OCI-LY7 (cell line): ENCODE results near the gene TSR1. TPM values are rescaled to one million over a fixed set of nuclear protein-coding genes. Genes with fewer than 3 reads are reported as not detected.
"Not testable (repeated sequence)": the region's sequence is repeated elsewhere in the genome, so short reads cannot be mapped to it uniquely, and the experiment has no call there.

Experiments used
- BruUV-seq: library from RNA; stranded (reverse); fragments of 400-500 nt; replicated peaks from 2 replicates; lab custom pipeline; 2021; lab: Mats Ljungman, UMichigan
- CTCF ChIA-PET: fragments of 300-600 bp; sonication (Branson Sonifier 250); formaldehyde crosslinking; loops from one replicate; lab custom pipeline; 2022; ENCODE audit warnings: antibody characterized with exemption; ENCODE audit not compliant: unreplicated experiment; lab: Charles Lee
- POLR2A ChIA-PET: fragments of 300-600 bp; sonication (Branson Sonifier 250); formaldehyde crosslinking; loops from one replicate; lab custom pipeline; 2022; ENCODE audit warnings: antibody characterized with exemption; lab: Charles Lee
- DNase-seq: peaks from one replicate; pipeline ENCODE4 v3.0.0-alpha.2; 2015; ENCODE audit warnings: low spot score
- H2AFZ ChIP-seq: fragments of 200-600 bp; sonication (generic), shearing (Covaris generic); 2 replicates; pipeline ENCODE4 v1.6.1; 2014; ENCODE audit warnings: mild to moderate bottlenecking, antibody characterized with exemption, low read length, moderate library complexity
- H3K27ac ChIP-seq: fragments of 200-600 bp; sonication (generic); 2 replicates; pipeline ENCODE4 v1.5.1; 2014; ENCODE audit warnings: mixed run types, low read depth, mild to moderate bottlenecking, moderate library complexity, low read length, inconsistent platforms; ENCODE audit not compliant: poor library complexity, severe bottlenecking
- H3K36me3 ChIP-seq: fragments of 200-600 bp; sonication (generic); 2 replicates; pipeline ENCODE4 v1.6.1; 2014; ENCODE audit warnings: mild to moderate bottlenecking, antibody characterized with exemption, low read length, moderate library complexity, mixed read lengths; ENCODE audit not compliant: insufficient read depth
- H3K4me1 ChIP-seq: fragments of 200-600 bp; sonication (generic); 2 replicates; pipeline ENCODE4 v1.5.1; 2014; ENCODE audit warnings: mild to moderate bottlenecking, low read length; ENCODE audit not compliant: insufficient read depth, poor library complexity, severe bottlenecking
- H3K4me2 ChIP-seq: fragments of 200-600 bp; sonication (generic); 2 replicates; pipeline ENCODE4 v1.6.1; 2014; ENCODE audit warnings: mild to moderate bottlenecking, low read length
- H3K4me3 ChIP-seq: fragments of 200-600 bp; sonication (generic); 2 replicates; pipeline ENCODE4 v1.5.1; 2014; ENCODE audit warnings: mild to moderate bottlenecking, low read depth, low read length; ENCODE audit not compliant: poor library complexity, severe bottlenecking
- H3K79me2 ChIP-seq: fragments of 200-600 bp; sonication (generic); 2 replicates; pipeline ENCODE4 v1.6.1; 2016; ENCODE audit warnings: low read depth, mild to moderate bottlenecking, low read length, moderate library complexity, mixed read lengths; ENCODE audit not compliant: insufficient read depth
- H3K9me2 ChIP-seq: fragments of 200-600 bp; sonication (generic); 2 replicates; pipeline ENCODE4 v1.6.1; 2016; ENCODE audit warnings: mild to moderate bottlenecking, low read length, mixed read lengths; ENCODE audit not compliant: insufficient read depth
- H3K9me3 ChIP-seq: fragments of 200-600 bp; sonication (generic); 2 replicates; pipeline ENCODE4 v1.6.1; 2014; ENCODE audit warnings: mild to moderate bottlenecking, mixed run types, low read length, mixed read lengths
- H4K20me1 ChIP-seq: fragments of 200-600 bp; sonication (generic); 2 replicates; pipeline ENCODE4 v1.6.1; 2014; ENCODE audit warnings: mild to moderate bottlenecking, antibody characterized with exemption, low read length, moderate library complexity, mixed read lengths; ENCODE audit not compliant: insufficient read depth
- CTCF ChIP-seq: fragments of 200-600 bp; sonication (generic); conservative IDR thresholded peaks from 2 replicates; pipeline ENCODE4 v1.5.1; 2014; ENCODE audit warnings: mild to moderate bottlenecking, antibody characterized with exemption, low read length, moderate library complexity, mixed read lengths
- EZH2phosphoT487 ChIP-seq: fragments of 200-600 bp; sonication (generic); IDR thresholded peaks from 2 replicates; pipeline ENCODE4 v1.6.1; 2018; ENCODE audit warnings: low read depth, borderline replicate concordance, mild to moderate bottlenecking, mixed run types, antibody characterized with exemption, low read length, moderate library complexity, mixed read lengths
- intact Hi-C: fragments of 100-400 bp; cut with micrococcal nuclease; formaldehyde crosslinking; loops from one replicate; pipeline ENCODE4 v1.10.0; 2022; ENCODE audit not compliant: unreplicated experiment
- total RNA-seq, 2 experiments: library from RNA; depleted of rRNA in 1 of 2; stranded (reverse); fragments of >200 nt in 1 of 2; shearing (Covaris generic) in 1 of 2; gene quantifications; 2 replicates each; pipeline ENCODE4 v1.2.3, GENCODE V29; 2014 to 2022

Gene TSR1
- total RNA-seq, 2 experiments from 2014 or later: 58.7 to 85.8 TPM

- peaks cover 37% of the 10 kb centered on the region for H3K36me3 ChIP-seq
- no peaks in the 10 kb centered on the region for H4K20me1 ChIP-seq
- no peaks in the 10 kb centered on the region for H3K79me2 ChIP-seq
- DNase-seq: no peak
- H3K4me1 ChIP-seq: no peaks in the 10 kb centered on the region
- POLR2A ChIA-PET: interaction anchor here (0.5 kb wide), 1 partner anchor 30 kb away, joined by 6 read pairs; no protein-coding TSS in a partner anchor
- no TSS peak for BruUV-seq
- CTCF ChIA-PET: no interaction called here
- no peaks in the 10 kb centered on the region for H3K9me3 ChIP-seq
- H3K27ac ChIP-seq: no peak overlapping the region
- H2AFZ ChIP-seq: no peak overlapping the region
- TF ChIP-seq CTCF (no peak), EZH2phosphoT487 (no peak)
- H3K4me3 ChIP-seq: no peak overlapping the region
- intact Hi-C loops: no loop called here
- H3K9me2 ChIP-seq: no peaks in the 10 kb centered on the region
- H3K4me2 ChIP-seq: no peak overlapping the region
Observed at GRCh38 chr17:2319051-2319450, 17.2 kb downstream of the TSR1 start.

- H3K9me3 ChIP-seq: no peaks in the 10 kb centered on the region
- H3K36me3 ChIP-seq: peaks cover 25% of the 10 kb centered on the region
- intact Hi-C loops: no loop called here
- ChIA-PET POLR2A (no interaction called here), CTCF (no interaction called here)
- H3K9me2 ChIP-seq: no peaks in the 10 kb centered on the region
- no peak overlapping the region for H2AFZ ChIP-seq
- H3K27ac ChIP-seq: no peak overlapping the region
- H3K4me3 ChIP-seq: no peak overlapping the region
- H3K4me2 ChIP-seq: no peak overlapping the region
- no peaks in the 10 kb centered on the region for H3K79me2 ChIP-seq
- no peaks in the 10 kb centered on the region for H3K4me1 ChIP-seq
- H4K20me1 ChIP-seq: no peaks in the 10 kb centered on the region
- BruUV-seq: no TSS peak
- DNase-seq: no peak
- no peak for TF ChIP-seq CTCF
- no peak for TF ChIP-seq EZH2phosphoT487
Observed at GRCh38 chr17:2317796-2318195, 18.5 kb downstream of the TSR1 start.

GRCh38 chr17:2316916-2317205 is 19.4 kb downstream of the TSR1 start:
- POLR2A ChIA-PET, H2AFZ ChIP-seq, H3K4me1 ChIP-seq, H3K9me2 ChIP-seq, H3K27ac ChIP-seq, BruUV-seq, H3K4me2 ChIP-seq, intact Hi-C loops, H3K4me3 ChIP-seq, H3K9me3 ChIP-seq, DNase-seq, H3K79me2 ChIP-seq, H4K20me1 ChIP-seq: not testable (repeated sequence)
- CTCF ChIA-PET: interaction anchor here (0.6 kb wide), 1 partner anchor 520 kb away, joined by 3 read pairs; no protein-coding TSS in a partner anchor
- peaks cover 15% of the 10 kb centered on the region for H3K36me3 ChIP-seq
